GM12872 (cell line): Measurements from ENCODE around the gene SRC.

Experiments used
- CTCF ChIP-seq: IDR thresholded peaks from 3 replicates; pipeline ENCODE4 v1.5.1; 2011; ENCODE audit warnings: low read depth, mild to moderate bottlenecking, low read length, moderate library complexity; ENCODE audit not compliant: insufficient read depth

The SRC gene

GRCh38 chr20:37339208-37339607 lies 6.7 kb upstream of the SRC start:
- TF ChIP-seq CTCF: no peak

- no peak for TF ChIP-seq CTCF
Measured at GRCh38 chr20:37340998-37341397, 4.9 kb upstream of the SRC start.

- TF ChIP-seq CTCF: no peak
Measured at GRCh38 chr20:37341632-37342031, 4.3 kb upstream of the SRC start.

- peak; percentile 54; the same call in 1 of the 3 replicates for TF ChIP-seq CTCF
Measured at GRCh38 chr20:37342231-37343177, 3.4 kb upstream of the SRC start.

- no peak for TF ChIP-seq CTCF
Measured at GRCh38 chr20:37343212-37343993, 2.5 kb upstream of the SRC start.

- no peak for TF ChIP-seq CTCF
Measured at GRCh38 chr20:37343994-37344355, 2.0 kb upstream of the SRC start.
